GM10266 (cell line): ENCODE results near the gene MAP3K6.

ENCODE experiments used
- DNase-seq: peaks from one replicate; pipeline ENCODE4 v3.0.0; 2012; ENCODE audit errors: extremely low spot score
- CTCF ChIP-seq: IDR thresholded peaks from 2 replicates; pipeline ENCODE4 v1.5.1; 2012; ENCODE audit warnings: mild to moderate bottlenecking, low read depth; ENCODE audit not compliant: control insufficient read depth, insufficient read depth; ENCODE audit errors: missing control alignments

Gene MAP3K6

GRCh38 chr1:27379564-27380122, 12.9 kb upstream of the MAP3K6 start:
- DNase-seq = no peak
- TF ChIP-seq CTCF = no peak

- TF ChIP-seq CTCF = no peak
- DNase-seq = no peak
Observed at GRCh38 chr1:27377760-27378495, 11.2 kb upstream of the MAP3K6 start.

GRCh38 chr1:27374362-27375086, 7.8 kb upstream of the MAP3K6 start, which contains the start of gene FCN3:
Gene FCN3, minus strand, starts transcription at chr1:27374824. Its CDS starts 6 bp downstream, at chr1:27374818.
- TF ChIP-seq CTCF = no peak

GRCh38 chr1:27372808-27373690, 6.3 kb upstream of the MAP3K6 start:
- no peak for DNase-seq
- no peak for TF ChIP-seq CTCF

More at GRCh38 chr1:27374362-27375086, 7.8 kb upstream of the MAP3K6 start, which contains the start of gene FCN3:
- DNase-seq = no peak

- TF ChIP-seq CTCF = no peak
- DNase-seq = no peak
Observed at GRCh38 chr1:27372022-27372807, 5.5 kb upstream of the MAP3K6 start.

GRCh38 chr1:27368869-27369582, 2.3 kb upstream of the MAP3K6 start:
- TF ChIP-seq CTCF = no peak
- DNase-seq = no peak
